Activated naive CD8-positive, alpha-beta T cell (primary cell): ENCODE measurements around the gene IKBKE.

Experiments
- H3K27ac Mint-ChIP-seq: one replicate; pipeline ENCODE4 v1.8.0; 2021; ENCODE audit warnings: mixed read lengths
- H3K27me3 Mint-ChIP-seq: one replicate; pipeline ENCODE4 v1.8.0; 2021; ENCODE audit warnings: mixed read lengths
- H3K36me3 Mint-ChIP-seq: one replicate; pipeline ENCODE4 v1.8.0; 2021; ENCODE audit warnings: mixed read lengths
- H3K4me1 Mint-ChIP-seq: one replicate; pipeline ENCODE4 v1.8.0; 2021; ENCODE audit warnings: low read depth, mixed read lengths
- H3K4me3 Mint-ChIP-seq: one replicate; pipeline ENCODE4 v1.8.0; 2021; ENCODE audit warnings: mild to moderate bottlenecking, mixed read lengths
- H3K9me3 Mint-ChIP-seq: one replicate; pipeline ENCODE4 v1.8.0; 2021; ENCODE audit warnings: low read depth, mixed read lengths

Gene IKBKE

GRCh38 chr1:206447422-206447765, 22.9 kb upstream of the IKBKE start:
- H3K4me3 Mint-ChIP-seq, result no peak overlapping the region
- H3K27me3 Mint-ChIP-seq, result no peaks in the 10 kb centered on the region
- no peaks in the 10 kb centered on the region for H3K4me1 Mint-ChIP-seq
- no peaks in the 10 kb centered on the region for H3K9me3 Mint-ChIP-seq
- H3K36me3 Mint-ChIP-seq, result peaks cover 4% of the 10 kb centered on the region
- H3K27ac Mint-ChIP-seq, result no peak overlapping the region

GRCh38 chr1:206447792-206448191, 22.5 kb upstream of the IKBKE start:
- no peaks in the 10 kb centered on the region for H3K4me1 Mint-ChIP-seq
- H3K27ac Mint-ChIP-seq, result no peak overlapping the region
- no peak overlapping the region for H3K4me3 Mint-ChIP-seq
- H3K27me3 Mint-ChIP-seq, result no peaks in the 10 kb centered on the region
- H3K36me3 Mint-ChIP-seq, result peaks cover 4% of the 10 kb centered on the region
- H3K9me3 Mint-ChIP-seq, result no peaks in the 10 kb centered on the region

- H3K4me3 Mint-ChIP-seq, result no peak overlapping the region
- no peak overlapping the region for H3K27ac Mint-ChIP-seq
- no peaks in the 10 kb centered on the region for H3K9me3 Mint-ChIP-seq
- peaks cover 4% of the 10 kb centered on the region for H3K36me3 Mint-ChIP-seq
- H3K4me1 Mint-ChIP-seq, result no peaks in the 10 kb centered on the region
- H3K27me3 Mint-ChIP-seq, result no peaks in the 10 kb centered on the region
Observed at GRCh38 chr1:206448471-206448870, 21.8 kb upstream of the IKBKE start.

GRCh38 chr1:206449565-206449964, 20.7 kb upstream of the IKBKE start:
- peaks cover 4% of the 10 kb centered on the region for H3K36me3 Mint-ChIP-seq
- no peaks in the 10 kb centered on the region for H3K9me3 Mint-ChIP-seq
- H3K4me3 Mint-ChIP-seq, result no peak overlapping the region
- no peaks in the 10 kb centered on the region for H3K27me3 Mint-ChIP-seq
- no peaks in the 10 kb centered on the region for H3K4me1 Mint-ChIP-seq
- H3K27ac Mint-ChIP-seq, result no peak overlapping the region

- no peaks in the 10 kb centered on the region for H3K9me3 Mint-ChIP-seq
- no peak overlapping the region for H3K4me3 Mint-ChIP-seq
- no peaks in the 10 kb centered on the region for H3K4me1 Mint-ChIP-seq
- H3K27ac Mint-ChIP-seq, result no peak overlapping the region
- no peaks in the 10 kb centered on the region for H3K27me3 Mint-ChIP-seq
- peaks cover 4% of the 10 kb centered on the region for H3K36me3 Mint-ChIP-seq
Observed at GRCh38 chr1:206450281-206450680, 20.0 kb upstream of the IKBKE start.

DNA sequence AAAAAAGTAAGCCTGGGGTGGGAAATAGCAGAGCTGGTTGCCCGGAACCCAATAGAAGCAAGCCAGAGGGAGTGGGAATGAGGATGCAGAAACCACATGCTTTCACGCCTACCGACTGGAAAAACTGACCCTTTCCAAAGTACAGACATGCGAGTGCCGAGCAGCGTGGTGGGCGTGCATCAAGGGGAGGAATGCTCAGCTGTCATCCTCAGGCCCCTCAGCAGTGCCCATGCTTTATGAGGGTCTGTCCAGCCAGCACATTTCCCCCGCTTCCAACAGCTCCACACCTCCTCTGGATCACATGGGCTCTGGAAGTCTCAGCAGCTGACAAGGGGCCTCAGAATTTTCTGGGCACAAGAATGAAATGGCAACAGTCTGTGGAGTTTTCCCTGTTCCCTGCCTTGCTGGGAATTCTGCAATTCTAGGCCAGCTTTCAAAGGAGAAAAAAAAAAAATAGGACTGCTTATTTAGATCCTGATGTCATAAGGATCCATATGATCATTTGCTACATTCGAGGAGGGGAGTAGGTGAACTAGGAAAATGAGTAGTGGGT, 19.1 kb upstream of the IKBKE start:
- H3K9me3 Mint-ChIP-seq, result no peaks in the 10 kb centered on the region
- H3K36me3 Mint-ChIP-seq, result peaks cover 4% of the 10 kb centered on the region
- H3K4me3 Mint-ChIP-seq, result no peak overlapping the region
- H3K4me1 Mint-ChIP-seq, result no peaks in the 10 kb centered on the region
- no peaks in the 10 kb centered on the region for H3K27me3 Mint-ChIP-seq
- no peak overlapping the region for H3K27ac Mint-ChIP-seq

DNA sequence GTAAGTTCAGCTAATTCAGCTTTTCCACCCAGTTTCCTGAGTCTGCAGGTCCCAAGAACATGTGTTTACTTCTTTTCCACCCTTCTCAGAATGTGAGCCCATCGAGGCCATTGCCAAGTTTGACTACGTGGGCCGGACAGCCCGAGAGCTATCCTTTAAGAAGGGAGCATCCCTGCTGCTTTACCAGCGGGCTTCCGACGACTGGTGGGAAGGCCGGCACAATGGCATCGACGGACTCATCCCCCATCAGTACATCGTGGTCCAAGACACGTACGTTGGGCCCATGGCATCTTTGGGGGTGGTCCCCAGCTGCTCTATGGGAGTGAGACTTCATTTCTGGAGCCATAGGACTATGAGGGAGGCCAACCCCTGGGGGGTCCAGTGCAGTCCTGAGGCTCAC, 17.2 kb upstream of the IKBKE start:
- H3K36me3 Mint-ChIP-seq, result peaks cover 4% of the 10 kb centered on the region
- no peaks in the 10 kb centered on the region for H3K27me3 Mint-ChIP-seq
- no peaks in the 10 kb centered on the region for H3K9me3 Mint-ChIP-seq
- H3K4me3 Mint-ChIP-seq, result no peak overlapping the region
- no peak overlapping the region for H3K27ac Mint-ChIP-seq
- H3K4me1 Mint-ChIP-seq, result no peaks in the 10 kb centered on the region

DNA sequence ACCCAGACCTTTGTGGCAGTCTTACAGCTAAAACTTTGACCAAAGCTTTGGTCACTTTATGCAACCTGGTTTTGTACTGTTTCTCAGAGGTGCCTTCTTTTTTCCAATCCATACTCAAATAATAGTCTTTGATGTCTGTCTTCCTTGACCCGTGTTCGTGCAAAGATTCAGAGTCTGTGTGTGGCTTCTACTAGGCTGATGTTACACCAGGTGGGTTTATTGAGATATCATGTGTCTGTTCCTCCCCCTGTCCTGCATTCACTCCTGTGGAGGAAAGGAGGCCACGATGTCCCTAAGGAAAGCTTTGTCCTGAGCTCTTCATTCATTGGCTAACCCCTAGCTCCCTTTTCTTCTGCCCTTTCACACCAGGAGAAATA, 15.0 kb upstream of the IKBKE start:
- H3K9me3 Mint-ChIP-seq, result no peaks in the 10 kb centered on the region
- no peaks in the 10 kb centered on the region for H3K4me1 Mint-ChIP-seq
- H3K36me3 Mint-ChIP-seq, result peaks cover 2% of the 10 kb centered on the region
- no peak overlapping the region for H3K27ac Mint-ChIP-seq
- H3K4me3 Mint-ChIP-seq, result no peak overlapping the region
- H3K27me3 Mint-ChIP-seq, result no peaks in the 10 kb centered on the region

DNA sequence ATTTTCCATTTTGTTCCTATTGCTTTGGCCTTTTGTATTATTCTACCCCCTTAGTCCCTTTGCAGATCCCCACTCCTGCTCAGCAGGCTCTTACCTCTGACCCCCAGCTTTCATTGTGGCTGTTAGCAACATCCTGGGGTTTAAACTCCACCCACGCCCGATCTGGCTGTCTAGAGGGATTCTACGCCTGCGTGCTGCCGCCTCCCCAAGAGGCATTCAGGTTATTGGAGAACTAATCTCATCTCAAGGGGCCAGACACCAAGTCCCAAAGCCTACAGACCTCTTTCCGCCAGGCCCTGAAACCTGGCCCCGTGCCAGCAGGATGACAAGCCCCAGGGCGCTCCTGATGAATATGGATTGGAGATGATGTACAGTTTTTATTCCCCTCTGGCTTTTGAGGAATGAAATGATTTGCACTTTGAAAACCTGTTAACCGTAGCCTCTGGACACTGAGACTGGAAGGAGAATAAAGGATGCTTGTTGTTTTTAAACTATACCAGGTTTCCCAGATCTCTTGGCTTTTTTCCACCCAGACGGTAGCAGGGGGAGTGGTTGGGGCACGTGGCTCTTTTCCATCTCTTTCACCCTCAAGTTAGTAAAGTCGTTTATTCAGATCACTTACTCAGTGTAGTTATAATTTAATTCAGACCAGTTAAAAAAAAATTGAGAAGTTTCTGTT, 14.5 kb upstream of the IKBKE start:
- Mint-ChIP-seq H3K27me3 (no peaks in the 10 kb centered on the region), H3K36me3 (peaks cover 2% of the 10 kb centered on the region), H3K4me1 (no peaks in the 10 kb centered on the region), H3K4me3 (no peak overlapping the region), H3K9me3 (no peaks in the 10 kb centered on the region), H3K27ac (no peak overlapping the region)

DNA sequence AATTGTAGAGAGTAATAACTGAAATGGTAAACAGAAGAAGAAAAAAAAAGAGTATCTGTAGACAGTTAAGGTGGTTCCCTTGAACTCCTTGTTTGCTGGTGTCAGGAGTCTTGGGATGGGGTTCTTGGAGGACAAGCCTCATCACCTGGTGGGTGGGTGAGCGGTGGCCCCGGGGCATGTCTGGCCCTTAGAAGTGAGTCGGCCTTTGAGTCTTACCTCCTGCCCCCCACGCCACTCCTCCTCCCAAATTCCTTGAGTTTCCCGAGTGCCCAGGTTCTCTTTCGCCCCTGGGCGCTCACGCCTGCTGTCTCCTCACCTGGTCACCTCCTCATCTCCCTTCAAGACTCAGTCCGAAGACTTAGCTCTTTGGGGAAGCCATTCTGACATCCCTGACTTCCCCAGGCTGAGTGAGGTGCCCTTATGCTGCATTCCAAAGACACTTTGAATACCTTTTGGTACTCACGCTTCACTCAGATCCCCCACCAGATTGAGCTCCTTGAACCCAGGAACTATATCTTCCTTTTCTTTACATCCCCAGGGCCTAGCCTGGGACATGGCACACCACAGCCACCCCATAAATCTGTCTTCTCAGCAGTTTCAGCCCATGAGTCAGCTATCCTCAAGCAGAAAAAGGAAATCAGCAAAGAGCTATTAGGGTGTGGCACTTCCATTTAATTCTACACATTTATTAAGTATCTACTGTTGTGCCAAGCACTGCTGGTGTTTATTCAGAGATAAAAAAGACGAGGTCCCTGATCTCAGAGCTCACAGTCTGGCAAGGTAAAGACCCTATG, 13.5 kb upstream of the IKBKE start:
- Mint-ChIP-seq H3K27me3 (no peaks in the 10 kb centered on the region), H3K36me3 (peaks cover 2% of the 10 kb centered on the region), H3K9me3 (no peaks in the 10 kb centered on the region), H3K27ac (no peak overlapping the region), H3K4me1 (peaks cover under 1% of the 10 kb centered on the region), H3K4me3 (no peak overlapping the region)

GRCh38 chr1:206457408-206458120, 12.7 kb upstream of the IKBKE start:
- Mint-ChIP-seq H3K9me3 (no peaks in the 10 kb centered on the region), H3K4me3 (no peak overlapping the region), H3K27me3 (no peaks in the 10 kb centered on the region), H3K36me3 (no peaks in the 10 kb centered on the region), H3K27ac (no peak overlapping the region), H3K4me1 (peaks cover 3% of the 10 kb centered on the region)

DNA sequence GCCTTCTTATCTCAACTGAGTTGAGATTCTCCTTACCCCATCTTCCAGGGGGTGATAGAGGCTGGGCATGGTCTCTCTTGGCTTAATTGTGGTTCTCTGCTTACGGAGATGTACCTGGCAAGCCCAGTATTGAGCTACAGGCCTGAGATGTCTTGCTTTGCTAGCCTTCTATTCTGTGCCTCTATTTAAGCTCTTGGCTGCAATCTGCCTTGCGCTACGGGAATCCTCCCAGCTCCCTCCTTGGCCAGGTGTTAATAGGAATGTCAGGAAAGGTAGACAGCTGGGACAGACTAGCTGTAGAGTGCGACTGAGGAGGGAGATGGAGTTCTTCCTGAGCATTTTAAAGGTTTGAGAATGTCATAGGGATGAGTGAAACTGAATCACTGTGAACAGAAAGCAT, 10.6 kb upstream of the IKBKE start:
- no peaks in the 10 kb centered on the region for H3K27me3 Mint-ChIP-seq
- H3K27ac Mint-ChIP-seq, result no peak overlapping the region
- H3K4me1 Mint-ChIP-seq, result peaks cover 19% of the 10 kb centered on the region
- H3K9me3 Mint-ChIP-seq, result no peaks in the 10 kb centered on the region
- H3K36me3 Mint-ChIP-seq, result no peaks in the 10 kb centered on the region
- no peak overlapping the region for H3K4me3 Mint-ChIP-seq

DNA sequence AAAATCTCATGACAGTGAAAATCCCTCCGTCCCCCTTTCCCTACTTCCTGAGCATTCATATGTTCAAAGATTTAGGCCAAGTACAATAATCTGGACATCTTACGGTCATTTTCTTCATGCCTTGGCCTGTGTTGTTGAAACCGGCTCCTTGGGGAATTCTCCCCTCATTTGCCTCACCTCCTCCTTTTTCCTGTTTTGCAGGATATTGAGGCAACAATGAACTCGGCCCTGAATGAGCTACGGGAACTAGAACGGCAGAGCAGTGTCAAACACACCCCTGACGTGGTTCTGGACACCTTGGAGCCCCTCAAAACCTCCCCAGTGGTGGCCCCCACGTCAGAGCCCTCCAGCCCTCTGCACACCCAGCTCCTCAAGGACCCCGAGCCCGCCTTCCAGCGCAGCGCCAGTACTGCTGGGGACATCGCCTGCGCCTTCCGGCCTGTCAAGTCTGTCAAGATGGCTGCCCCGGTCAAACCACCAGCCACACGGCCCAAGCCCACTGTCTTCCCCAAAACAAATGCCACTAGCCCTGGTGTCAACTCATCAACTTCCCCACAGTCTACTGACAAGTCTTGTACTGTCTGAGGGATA, 9.3 kb upstream of the IKBKE start:
- Mint-ChIP-seq H3K27me3 (no peaks in the 10 kb centered on the region), H3K4me3 (no peak overlapping the region), H3K9me3 (no peaks in the 10 kb centered on the region), H3K27ac (no peak overlapping the region), H3K4me1 (peaks cover 31% of the 10 kb centered on the region), H3K36me3 (no peaks in the 10 kb centered on the region)

GRCh38 chr1:206461602-206462455, 8.4 kb upstream of the IKBKE start:
- Mint-ChIP-seq H3K9me3 (no peaks in the 10 kb centered on the region), H3K27me3 (no peaks in the 10 kb centered on the region), H3K36me3 (no peaks in the 10 kb centered on the region), H3K4me3 (no peak overlapping the region), H3K27ac (no peak overlapping the region), H3K4me1 (peaks cover 39% of the 10 kb centered on the region)
